Thyroid gland (tissue), 4 donors: Measurements from ENCODE around the gene BLOC1S6.

Experiments
- POLR2A ChIP-seq, 2 donors: fragments of 450-650 bp; IDR thresholded peaks; one replicate each; pipeline ENCODE4 v1.6.1; 2017; ENCODE audit warnings: antibody characterized with exemption in 2 of 2, mild to moderate bottlenecking in 2 of 2, moderate library complexity in 1 of 2
- TF ChIP-seq, protein P1 (sequence below), 6 experiments: fragments of 200-600 bp in 3 of 6; fragments of 450-650 bp in 3 of 6; sonication (generic) in 3 of 6; IDR thresholded peaks; one replicate each; pipeline ENCODE4 v1.5.1; 2016 to 2019; ENCODE audit warnings: antibody characterized with exemption in 6 of 6, mild to moderate bottlenecking in 2 of 6, inconsistent platforms in 1 of 6, moderate library complexity in 1 of 6

DNA sequence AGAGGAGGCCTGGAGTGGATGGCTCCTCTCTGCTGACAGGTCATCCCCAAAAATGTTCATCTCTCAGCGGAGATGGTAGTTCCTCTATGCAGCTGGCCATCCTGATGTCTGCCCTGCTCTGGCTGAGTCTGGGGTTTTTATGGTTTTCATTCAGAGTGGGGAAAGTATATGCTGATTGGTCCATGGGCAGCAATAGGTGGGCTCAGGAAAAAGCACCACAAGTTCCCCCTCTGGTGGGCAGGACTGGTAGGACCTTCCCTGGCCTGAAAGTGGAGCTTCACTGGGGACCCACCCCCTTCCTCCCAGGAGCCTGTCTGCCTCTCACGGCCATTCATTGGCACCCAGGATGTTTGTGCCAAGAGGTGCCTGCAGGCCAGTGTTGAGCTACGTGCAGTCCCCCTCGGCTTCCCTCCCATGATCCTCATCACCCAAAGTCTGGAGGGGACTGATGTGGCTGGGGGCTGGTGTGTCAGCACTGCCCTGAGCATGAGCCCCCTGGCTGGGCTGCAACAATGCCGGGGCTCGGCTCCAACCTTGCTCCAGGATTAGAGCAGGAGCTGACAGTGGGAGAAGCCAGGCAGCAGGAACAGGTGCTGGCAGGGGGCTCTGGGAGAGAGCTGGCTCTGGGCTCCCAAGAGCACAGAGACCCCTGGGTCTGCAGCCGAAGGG lies 13.1 kb upstream of the BLOC1S6 start:
- TF ChIP-seq, protein P1, sequence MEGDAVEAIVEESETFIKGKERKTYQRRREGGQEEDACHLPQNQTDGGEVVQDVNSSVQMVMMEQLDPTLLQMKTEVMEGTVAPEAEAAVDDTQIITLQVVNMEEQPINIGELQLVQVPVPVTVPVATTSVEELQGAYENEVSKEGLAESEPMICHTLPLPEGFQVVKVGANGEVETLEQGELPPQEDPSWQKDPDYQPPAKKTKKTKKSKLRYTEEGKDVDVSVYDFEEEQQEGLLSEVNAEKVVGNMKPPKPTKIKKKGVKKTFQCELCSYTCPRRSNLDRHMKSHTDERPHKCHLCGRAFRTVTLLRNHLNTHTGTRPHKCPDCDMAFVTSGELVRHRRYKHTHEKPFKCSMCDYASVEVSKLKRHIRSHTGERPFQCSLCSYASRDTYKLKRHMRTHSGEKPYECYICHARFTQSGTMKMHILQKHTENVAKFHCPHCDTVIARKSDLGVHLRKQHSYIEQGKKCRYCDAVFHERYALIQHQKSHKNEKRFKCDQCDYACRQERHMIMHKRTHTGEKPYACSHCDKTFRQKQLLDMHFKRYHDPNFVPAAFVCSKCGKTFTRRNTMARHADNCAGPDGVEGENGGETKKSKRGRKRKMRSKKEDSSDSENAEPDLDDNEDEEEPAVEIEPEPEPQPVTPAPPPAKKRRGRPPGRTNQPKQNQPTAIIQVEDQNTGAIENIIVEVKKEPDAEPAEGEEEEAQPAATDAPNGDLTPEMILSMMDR (IDR thresholded peaks at IDR 0.05): no peak
- TF ChIP-seq POLR2A (IDR thresholded peaks at IDR 0.05): no peak
